ENCODE results near the gene ZNF512B. TPM values are rescaled to one million over a fixed set of nuclear protein-coding genes. Genes with fewer than 3 reads are reported as not detected.

Gene ZNF512B
- total RNA-seq, 4 donors from 2014 or later = 2.6 to 11.9 (median 4.7) TPM

GRCh38 chr20:63919130-63919529, 50.6 kb downstream of the ZNF512B start:
- TF ChIP-seq CTCF (IDR thresholded peaks at IDR 0.05; ENCODE audit: low read depth) = no peak

- no peak for TF ChIP-seq CTCF (IDR thresholded peaks at IDR 0.05; ENCODE audit: low read depth)
Measured at GRCh38 chr20:63917811-63918210, 51.9 kb downstream of the ZNF512B start.

- no peak for TF ChIP-seq CTCF (IDR thresholded peaks at IDR 0.05; ENCODE audit: low read depth)
Measured at GRCh38 chr20:63915471-63915870, 54.3 kb downstream of the ZNF512B start.

- TF ChIP-seq CTCF (IDR thresholded peaks at IDR 0.05; ENCODE audit: low read depth) = no peak
Measured at GRCh38 chr20:63913768-63914167, 56.0 kb downstream of the ZNF512B start.

GRCh38 chr20:63911176-63911575, 58.6 kb downstream of the ZNF512B start:
- TF ChIP-seq CTCF (IDR thresholded peaks at IDR 0.05; ENCODE audit: low read depth) = no peak

GRCh38 chr20:63908008-63908682, 61.6 kb downstream of the ZNF512B start:
- no peak for TF ChIP-seq CTCF (IDR thresholded peaks at IDR 0.05; ENCODE audit: low read depth)

Small RNAs within 50 kb of the gene (small RNA-seq; reads per million reads assigned to genes)
- gene MIR647 (not detected), gene MIR941-2 (not detected), gene MIR941-4 (not detected), gene MIR941-5 (0.49 reads per million), gene RNU1-134P (not detected)

Other genes starting within 250 kb of the ZNF512B start
- gene LIME1, start 233.3 kb downstream of the ZNF512B start, total RNA-seq = 10 to 100 TPM in 1 of 4 donors, 1 to 10 TPM in 3; 1.6 to 16.6 (median 4.8) TPM
- 100 to 1,000 TPM in 1 of 4 donors, 10 to 100 TPM in 2, 1 to 10 TPM in 1; 8.6 to 126 (median 28.9) TPM for gene SLC2A4RG, start 230.2 kb downstream of the ZNF512B start, total RNA-seq
- 10 to 100 TPM in 1 of 4 donors, 1 to 10 TPM in 3; 5.7 to 45.2 (median 7.4) TPM for gene ZBTB46, start 138.7 kb downstream of the ZNF512B start, total RNA-seq
- not detected for gene ABHD16B, start 108.4 kb downstream of the ZNF512B start, total RNA-seq
- gene TPD52L2, start 104.7 kb downstream of the ZNF512B start, total RNA-seq = 100 to 1,000 TPM; 110 to 165 (median 152) TPM
- 10 to 100 TPM; 24.3 to 47.5 (median 35.1) TPM for gene DNAJC5, start 74.8 kb downstream of the ZNF512B start, total RNA-seq
- gene UCKL1, start 13.5 kb downstream of the ZNF512B start, total RNA-seq = 10 to 100 TPM; 24.4 to 47.7 (median 27.1) TPM
- 1 to 10 TPM in 3 of 4 donors, not detected in 1; 1.1 to 2.3 (median 2.0) TPM for gene SAMD10, start 9.7 kb upstream of the ZNF512B start, total RNA-seq
- 10 to 100 TPM; 44.3 to 80.3 (median 57.2) TPM for gene PRPF6, start 11.2 kb upstream of the ZNF512B start, total RNA-seq
- 1 to 10 TPM in 2 of 4 donors, under 1 TPM in 2; 0.17 to 4.0 (median 1.1) TPM for gene C20orf204, start 66.3 kb upstream of the ZNF512B start, total RNA-seq
- gene SOX18, start 79.7 kb upstream of the ZNF512B start, total RNA-seq = 10 to 100 TPM in 1 of 4 donors, 1 to 10 TPM in 3; 1.2 to 46.3 (median 7.1) TPM
- 10 to 100 TPM; 30.8 to 36.9 (median 33.2) TPM for gene TCEA2, start 93.3 kb upstream of the ZNF512B start, total RNA-seq
- 10 to 100 TPM; 15.6 to 44.5 (median 20.4) TPM for gene RGS19, start 109.6 kb upstream of the ZNF512B start, total RNA-seq
- 1 to 10 TPM in 3 of 4 donors, under 1 TPM in 1; 0.65 to 2.7 (median 1.7) TPM for gene OPRL1, start 110.2 kb upstream of the ZNF512B start, total RNA-seq
- not detected for gene LKAAEAR1, start 114.5 kb upstream of the ZNF512B start, total RNA-seq
- not detected for gene NPBWR2, start 137.6 kb upstream of the ZNF512B start, total RNA-seq
- gene MYT1, start 194.5 kb upstream of the ZNF512B start, total RNA-seq = not detected